CD14-positive monocyte (primary cell): Measurements from ENCODE around the gene POU6F2. TPM values are rescaled to one million over a fixed set of nuclear protein-coding genes. Genes with fewer than 3 reads are reported as not detected.

ENCODE experiments used
- DNase-seq, 3 donors: peaks; one replicate each; pipeline ENCODE4 v3.0.0-alpha.2; 2011 to 2022
- H2AFZ ChIP-seq: 2 replicates; pipeline ENCODE4 v1.6.0; 2012; ENCODE audit warnings: mild to moderate bottlenecking, low read depth, low read length, inconsistent platforms; ENCODE audit not compliant: insufficient read depth, poor library complexity, severe bottlenecking
- H3K27ac ChIP-seq, 2 donors: 1 replicate in 1 of 2; 2 replicates in 1 of 2; pipeline ENCODE4 v1.5.1; 2012 to 2013; ENCODE audit warnings: low read length in 2 of 2, control low read depth in 1 of 2, inconsistent platforms in 1 of 2, low read depth in 1 of 2, mild to moderate bottlenecking in 1 of 2
- H3K27me3 ChIP-seq, 2 donors: one replicate each; pipeline versions ENCODE4 v1.6.0 to v1.6.1; 2011 to 2013; ENCODE audit warnings: low read length in 2 of 2; ENCODE audit not compliant: control insufficient read depth in 2 of 2, insufficient read depth in 2 of 2
- H3K36me3 ChIP-seq, 2 donors: replicated peaks in 1 of 2; 1 replicate in 1 of 2; 2 replicates in 1 of 2; pipeline versions ENCODE4 v1.5.1 to v1.6.1; 2012 to 2013; ENCODE audit warnings: low read length in 2 of 2, control low read depth in 1 of 2, inconsistent platforms in 1 of 2, mild to moderate bottlenecking in 1 of 2; ENCODE audit not compliant: insufficient read depth in 2 of 2, control insufficient read depth in 1 of 2
- H3K4me1 ChIP-seq, 2 donors: 1 replicate in 1 of 2; 2 replicates in 1 of 2; pipeline versions ENCODE4 v1.5.1 to v1.6.1; 2012 to 2013; ENCODE audit warnings: low read length in 2 of 2, control low read depth in 1 of 2, inconsistent platforms in 1 of 2, mild to moderate bottlenecking in 1 of 2, moderate library complexity in 1 of 2; ENCODE audit not compliant: insufficient read depth in 2 of 2, control insufficient read depth in 1 of 2
- H3K4me2 ChIP-seq: replicated peaks from 2 replicates; pipeline ENCODE3; 2012; ENCODE audit warnings: low read length, moderate library complexity, mild to moderate bottlenecking; ENCODE audit not compliant: poor library complexity, severe bottlenecking; ENCODE audit errors: extremely low read depth
- H3K4me3 ChIP-seq, 3 experiments: fragments of 200-600 bp in 1 of 3; sonication (generic) in 1 of 3; replicated peaks in 1 of 3; 1 replicate in 2 of 3; 2 replicates in 1 of 3; pipeline ENCODE4 v1.5.1; 2011 to 2013; ENCODE audit warnings: low read length in 3 of 3, mild to moderate bottlenecking in 3 of 3, control low read depth in 2 of 3, low read depth in 2 of 3, inconsistent platforms in 1 of 3, moderate library complexity in 1 of 3
- H3K79me2 ChIP-seq: 2 replicates; pipeline ENCODE4 v1.6.0; 2012; ENCODE audit warnings: mild to moderate bottlenecking, control low read depth, inconsistent platforms, low read length, moderate library complexity; ENCODE audit not compliant: insufficient read depth
- H3K9ac ChIP-seq: 2 replicates; pipeline ENCODE4 v1.6.0; 2017; ENCODE audit warnings: low read length, mild to moderate bottlenecking; ENCODE audit not compliant: insufficient read depth, poor library complexity, severe bottlenecking
- H3K9me3 ChIP-seq, 2 donors: replicated peaks in 1 of 2; 1 replicate in 1 of 2; 2 replicates in 1 of 2; pipeline versions ENCODE4 v1.5.1 to v1.6.1; 2012 to 2013; ENCODE audit warnings: low read length in 2 of 2, control low read depth in 1 of 2; ENCODE audit not compliant: control insufficient read depth in 1 of 2, insufficient read depth in 1 of 2
- H4K20me1 ChIP-seq: 2 replicates; pipeline ENCODE4 v1.6.0; 2012; ENCODE audit warnings: mild to moderate bottlenecking, low read length, control low read depth, moderate library complexity; ENCODE audit not compliant: insufficient read depth
- H3K27ac Mint-ChIP-seq, 7 donors: one replicate each; pipeline ENCODE4 v1.8.0; 2020; ENCODE audit warnings: mild to moderate bottlenecking in 7 of 7, mixed read lengths in 7 of 7, moderate library complexity in 6 of 7, inconsistent platforms in 2 of 7
- H3K27me3 Mint-ChIP-seq, 3 donors: one replicate each; pipeline ENCODE4 v1.8.0; 2021 to 2022; ENCODE audit warnings: low read depth in 3 of 3, mild to moderate bottlenecking in 3 of 3, mixed read lengths in 3 of 3, moderate library complexity in 3 of 3, inconsistent platforms in 1 of 3
- H3K36me3 Mint-ChIP-seq, 2 donors: one replicate each; pipeline ENCODE4 v1.8.0; 2020; ENCODE audit warnings: mixed read lengths in 2 of 2, inconsistent platforms in 1 of 2, mild to moderate bottlenecking in 1 of 2
- H3K4me1 Mint-ChIP-seq: one replicate; pipeline ENCODE4 v1.8.0; 2020; ENCODE audit warnings: mild to moderate bottlenecking, mixed read lengths
- H3K4me3 Mint-ChIP-seq, 2 donors: one replicate each; pipeline ENCODE4 v1.8.0; 2020; ENCODE audit warnings: mild to moderate bottlenecking in 2 of 2, mixed read lengths in 2 of 2, moderate library complexity in 1 of 2
- H3K9me3 Mint-ChIP-seq, 7 donors: one replicate each; pipeline ENCODE4 v1.8.0; 2020 to 2022; ENCODE audit warnings: mixed read lengths in 7 of 7, mild to moderate bottlenecking in 6 of 7, moderate library complexity in 6 of 7, inconsistent platforms in 2 of 7
- WGBS: methylation state at CpG from one replicate; pipeline ENCODE4 v1.1.5; 2013; ENCODE audit warnings: missing lambda C conversion rate; ENCODE audit not compliant: insufficient coverage; 5-methylcytosine and 5-hydroxymethylcytosine counted together
- intact Hi-C, 2 donors: fragments of 100-400 bp; cut with micrococcal nuclease; formaldehyde crosslinking; loops; one replicate each; pipeline versions ENCODE4 v1.15.0 to v1.15.1; 2023
- polyA plus RNA-seq, 3 donors: library from polyadenylated mRNA; depleted of rRNA in 1 of 3; unstranded in 2 of 3; stranded (reverse) in 1 of 3; fragments of 300-500 nt in 2 of 3; fragments of >200 nt in 1 of 3; fragmentation: Illumina TruSeq in 2 of 3; gene quantifications; 1 replicate in 2 of 3; 2 replicates in 1 of 3; pipeline ENCODE4 v1.2.3, GENCODE V29; 2012 to 2021
- TF ChIP-seq, protein P1 (sequence below): fragments of 200-600 bp; IDR thresholded peaks from one replicate; pipeline ENCODE4 v1.8.0; 2022; ENCODE audit warnings: antibody characterized with exemption, mild to moderate bottlenecking

POU6F2 gene
- polyA plus RNA-seq, 3 donors: not detected

DNA sequence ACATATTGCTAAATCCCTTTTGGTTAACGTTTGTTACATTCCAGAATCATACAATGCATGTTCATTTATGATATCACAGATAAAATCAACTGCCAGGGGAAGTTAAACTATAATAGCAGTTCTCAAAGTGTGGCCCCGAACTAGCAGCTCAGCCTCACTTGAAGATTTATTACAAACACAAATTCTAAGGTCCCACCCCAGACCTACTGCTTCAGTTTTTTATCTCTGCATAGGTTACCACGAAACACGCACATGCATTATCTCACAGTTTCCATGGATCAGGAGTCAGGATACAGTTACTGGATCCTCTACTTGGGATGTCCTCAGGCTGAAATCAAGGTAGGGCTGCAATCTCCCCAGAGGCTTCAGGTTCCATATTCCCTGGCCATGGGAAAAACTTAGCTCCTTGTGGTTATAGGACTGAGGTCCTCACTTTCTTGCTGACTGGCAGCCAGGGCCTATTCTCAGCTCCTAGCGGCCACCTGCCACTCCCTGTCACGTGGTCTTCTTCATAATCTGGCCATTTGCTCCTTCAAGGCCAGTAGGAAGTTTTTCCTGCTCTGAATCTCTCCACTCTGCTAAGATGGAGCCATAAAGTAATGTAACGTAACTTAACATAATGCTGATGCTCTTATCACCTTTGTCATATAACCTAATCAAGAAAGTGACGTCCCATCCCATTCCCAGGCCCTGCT lies 538.0 kb downstream of the POU6F2 start:
- Histone ChIP-seq H3K79me2 (no peaks in the 10 kb centered on the region), H3K36me3 (no peaks in the 10 kb centered on the region), H2AFZ (no peak overlapping the region), H4K20me1 (no peaks in the 10 kb centered on the region), H3K4me1 (no peaks in the 10 kb centered on the region), H3K4me2 (no peak overlapping the region), H3K27ac (no peak overlapping the region), H3K9me3 (peaks cover 0 to 3% of the 10 kb centered on the region in 2 donors), H3K27me3 (no peaks in the 10 kb centered on the region), H3K9ac (no peak overlapping the region), H3K4me3 (no peak overlapping the region)
- Mint-ChIP-seq H3K27ac (no peak overlapping the region), H3K36me3 (no peaks in the 10 kb centered on the region), H3K9me3 (peaks cover 0 to 3% (median 2%) of the 10 kb centered on the region in 7 donors), H3K4me3 (no peak overlapping the region), H3K27me3 (peaks cover 0 to 2% (median 2%) of the 10 kb centered on the region in 3 donors), H3K4me1 (peaks cover 7% of the 10 kb centered on the region)
- intact Hi-C loops: loop anchor here in 1 of 2 donors (5.0 kb wide), 1 partner anchor 718 kb away; no protein-coding TSS in a partner anchor
- no peak for DNase-seq
- TF ChIP-seq, protein P1, sequence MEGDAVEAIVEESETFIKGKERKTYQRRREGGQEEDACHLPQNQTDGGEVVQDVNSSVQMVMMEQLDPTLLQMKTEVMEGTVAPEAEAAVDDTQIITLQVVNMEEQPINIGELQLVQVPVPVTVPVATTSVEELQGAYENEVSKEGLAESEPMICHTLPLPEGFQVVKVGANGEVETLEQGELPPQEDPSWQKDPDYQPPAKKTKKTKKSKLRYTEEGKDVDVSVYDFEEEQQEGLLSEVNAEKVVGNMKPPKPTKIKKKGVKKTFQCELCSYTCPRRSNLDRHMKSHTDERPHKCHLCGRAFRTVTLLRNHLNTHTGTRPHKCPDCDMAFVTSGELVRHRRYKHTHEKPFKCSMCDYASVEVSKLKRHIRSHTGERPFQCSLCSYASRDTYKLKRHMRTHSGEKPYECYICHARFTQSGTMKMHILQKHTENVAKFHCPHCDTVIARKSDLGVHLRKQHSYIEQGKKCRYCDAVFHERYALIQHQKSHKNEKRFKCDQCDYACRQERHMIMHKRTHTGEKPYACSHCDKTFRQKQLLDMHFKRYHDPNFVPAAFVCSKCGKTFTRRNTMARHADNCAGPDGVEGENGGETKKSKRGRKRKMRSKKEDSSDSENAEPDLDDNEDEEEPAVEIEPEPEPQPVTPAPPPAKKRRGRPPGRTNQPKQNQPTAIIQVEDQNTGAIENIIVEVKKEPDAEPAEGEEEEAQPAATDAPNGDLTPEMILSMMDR: no peak
- WGBS: 64% methylated on average over 4 of the region's 8 CpGs

DNA sequence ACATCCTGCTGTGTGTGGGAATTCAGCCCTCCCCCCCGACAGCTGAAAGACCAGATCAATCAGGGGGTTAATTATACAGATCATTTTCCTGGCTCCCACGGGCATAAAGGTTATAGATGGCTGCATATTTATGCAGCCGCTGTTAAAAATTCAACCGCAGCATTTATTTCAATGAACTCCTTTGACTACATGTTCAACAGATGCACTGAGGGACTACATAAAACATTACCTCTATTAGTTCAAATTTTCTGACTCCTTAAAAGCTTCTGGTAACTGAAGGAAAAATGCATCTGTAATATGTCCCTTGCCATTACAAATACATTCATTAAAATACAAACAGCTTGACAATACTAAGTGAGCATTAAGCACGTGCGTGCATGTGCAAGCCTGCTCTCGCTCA lies 538.8 kb downstream of the POU6F2 start:
- no peak overlapping the region for H3K27ac Mint-ChIP-seq
- Histone ChIP-seq H3K4me2 (no peak overlapping the region), H3K36me3 (no peaks in the 10 kb centered on the region), H3K9ac (no peak overlapping the region), H2AFZ (no peak overlapping the region), H3K4me3 (no peak overlapping the region), H3K79me2 (no peaks in the 10 kb centered on the region), H3K27me3 (no peaks in the 10 kb centered on the region), H3K4me1 (no peaks in the 10 kb centered on the region), H3K9me3 (peaks cover 0 to 3% of the 10 kb centered on the region in 2 donors), H3K27ac (no peak overlapping the region), H4K20me1 (no peaks in the 10 kb centered on the region)
- TF ChIP-seq, protein P1: no peak
- peaks cover 0 to 2% (median under 1%) of the 10 kb centered on the region in 3 donors for H3K27me3 Mint-ChIP-seq
- peaks cover 0 to 2% (median 0%) of the 10 kb centered on the region in 7 donors for H3K9me3 Mint-ChIP-seq
- no CpG with 5 or more reads among the region's 7 CpGs for WGBS
- H3K4me3 Mint-ChIP-seq: no peak overlapping the region
- DNase-seq: no peak
- no peaks in the 10 kb centered on the region for H3K36me3 Mint-ChIP-seq
- intact Hi-C loops: loop anchor here in 1 of 2 donors (5.0 kb wide), 1 partner anchor 719 kb away; no protein-coding TSS in a partner anchor
- H3K4me1 Mint-ChIP-seq: peaks cover 7% of the 10 kb centered on the region
